HG02981 (cell line): ENCODE measurements around the gene BRME1.
A peak's percentile ranks its signal among the peaks of the same experiment; 100 is the strongest.

Experiments used
- ATAC-seq: cut with Tn5 transposase; IDR thresholded peaks from one replicate; pipeline ENCODE4 v1.9.1; 2021; ENCODE audit warnings: mild to moderate bottlenecking, moderate library complexity; ENCODE audit not compliant: unreplicated experiment

BRME1 gene

DNA sequence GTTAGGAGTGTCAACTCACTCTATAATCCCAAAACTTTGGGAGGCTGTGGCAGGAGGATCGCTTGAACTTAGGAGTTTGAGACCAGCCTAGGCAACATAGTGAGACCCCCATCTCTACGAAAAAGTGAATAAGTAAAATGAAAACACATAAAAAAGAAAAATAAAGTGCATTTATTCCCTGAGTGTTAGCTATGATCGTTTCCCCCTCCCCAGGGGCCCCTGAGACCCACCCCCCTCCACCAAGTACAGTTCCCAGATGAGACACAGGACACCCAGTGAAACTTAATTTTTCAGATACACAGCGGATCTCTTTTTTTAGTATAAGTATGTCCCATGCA, 57.6 kb downstream of the BRME1 start:
- ATAC-seq = no peak

- ATAC-seq = no peak
These were observed 58.2 kb downstream of the BRME1 start for GRCh38 chr19:13847407-13848339.

DNA sequence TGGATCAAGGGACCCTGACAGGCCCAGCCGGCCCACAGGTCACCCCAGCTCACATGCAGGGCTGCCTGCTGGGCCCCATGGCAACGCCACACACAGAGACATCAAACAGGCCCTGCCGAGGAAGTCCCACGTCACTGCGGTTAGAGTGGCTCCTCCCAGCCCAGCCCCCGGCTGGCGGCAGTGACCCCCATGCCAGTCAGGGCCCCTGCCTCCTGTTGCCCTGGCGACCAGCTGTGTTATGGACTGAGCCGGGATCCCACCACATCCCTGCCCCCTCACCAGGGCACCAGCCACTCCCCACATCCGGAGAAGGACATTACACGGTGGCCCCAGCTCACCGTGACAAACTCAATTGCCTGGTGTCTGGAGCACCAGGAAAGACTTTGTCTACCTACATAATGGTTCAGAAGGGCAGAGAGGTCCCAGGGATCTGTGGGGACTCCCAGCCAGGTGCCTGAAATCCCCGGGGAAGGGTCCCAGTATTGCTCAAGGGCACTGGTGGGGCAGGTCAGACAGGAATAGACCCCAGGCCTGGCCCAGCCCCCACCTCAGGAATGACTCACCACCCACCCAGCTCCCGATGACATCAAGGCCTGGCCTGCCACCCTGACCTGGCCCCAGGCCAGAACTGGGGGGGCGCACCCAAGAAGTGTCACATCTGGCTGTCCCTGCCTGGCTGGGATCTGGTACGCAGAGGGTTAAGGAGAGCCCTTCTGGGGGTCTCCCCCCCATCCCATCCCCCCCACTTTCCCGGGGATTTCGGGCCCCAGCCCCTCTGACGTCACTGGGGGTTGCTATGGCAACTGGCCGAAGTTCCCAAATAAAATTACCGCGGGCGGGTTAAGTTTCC, 59.1 kb downstream of the BRME1 start:
- ATAC-seq = peak; percentile 57

DNA sequence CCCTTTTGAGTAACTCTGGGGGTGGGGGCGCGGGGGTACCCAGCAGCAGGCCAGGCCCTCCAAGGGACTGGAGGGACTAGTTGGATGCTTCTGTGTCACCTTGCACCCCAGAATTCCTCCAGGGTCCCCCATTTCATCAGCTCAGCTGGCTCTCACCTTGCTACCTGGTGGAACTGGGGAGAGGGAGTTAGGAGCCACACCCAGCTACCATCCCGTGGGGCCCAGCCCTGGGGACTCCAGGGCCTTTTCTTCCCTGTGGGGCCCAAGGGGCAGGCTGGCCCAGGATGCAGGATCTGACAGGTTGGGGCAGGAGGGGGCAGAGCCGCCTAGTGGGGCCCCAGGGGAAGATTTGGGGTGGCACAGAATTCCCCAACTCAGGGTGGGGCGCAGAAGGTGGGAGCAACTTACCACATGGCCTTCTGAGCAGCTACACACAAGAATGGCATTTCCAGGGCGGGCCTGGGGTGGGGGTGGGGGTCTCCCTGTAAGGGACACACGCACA, 61.7 kb downstream of the BRME1 start:
- no peak for ATAC-seq

GRCh38 chr19:13843104-13843921, 62.6 kb downstream of the BRME1 start:
- ATAC-seq = no peak

DNA sequence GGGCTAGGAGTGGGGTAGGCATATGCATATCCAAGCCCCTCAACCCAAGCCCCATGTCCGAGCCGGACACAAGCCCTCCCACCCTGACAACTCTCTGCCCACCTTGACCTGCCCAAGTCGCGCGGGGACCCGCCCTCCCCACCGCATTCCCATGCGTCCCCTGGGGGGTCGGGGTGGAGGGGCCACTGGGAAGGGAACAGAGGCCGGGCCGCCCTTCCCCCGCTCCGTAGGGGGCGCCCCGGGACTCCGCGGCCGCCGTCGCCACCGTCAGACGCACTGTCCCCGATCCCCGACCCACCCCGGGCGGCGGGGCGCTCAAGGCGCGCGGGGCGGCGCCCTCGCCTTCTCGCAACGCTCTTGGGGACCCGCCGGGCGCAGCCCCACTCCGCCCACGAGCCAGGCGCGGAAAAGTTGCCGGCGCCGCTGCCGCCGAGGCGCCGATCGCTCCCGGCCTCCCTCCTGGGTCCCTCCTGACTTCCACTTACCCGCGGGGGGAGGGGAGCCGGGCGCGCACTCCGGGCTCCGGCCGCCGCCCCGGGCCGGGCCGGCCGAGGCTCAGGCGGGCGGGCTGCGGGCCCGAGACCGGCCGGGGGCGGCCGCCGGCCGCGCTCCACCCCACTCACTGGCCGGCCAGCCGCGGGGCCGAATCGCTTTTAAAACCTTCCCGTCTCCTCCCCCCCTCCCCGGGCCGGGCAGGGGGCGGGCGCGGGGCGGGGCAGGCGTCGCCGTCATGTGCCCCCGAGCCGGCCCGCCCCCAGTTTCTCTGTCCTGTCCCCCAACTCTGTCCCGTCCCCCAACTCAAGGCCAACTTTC, 63.4 kb downstream of the BRME1 start:
- ATAC-seq = no peak

- no peak for ATAC-seq
These were observed 64.0 kb downstream of the BRME1 start for GRCh38 chr19:13841962-13842290.

GRCh38 chr19:13841086-13841961, 64.6 kb downstream of the BRME1 start:
- no peak for ATAC-seq

- no peak for ATAC-seq
These were observed 65.4 kb downstream of the BRME1 start for GRCh38 chr19:13840305-13841085.

GRCh38 chr19:13839938-13840304, 66.0 kb downstream of the BRME1 start:
- ATAC-seq = no peak

DNA sequence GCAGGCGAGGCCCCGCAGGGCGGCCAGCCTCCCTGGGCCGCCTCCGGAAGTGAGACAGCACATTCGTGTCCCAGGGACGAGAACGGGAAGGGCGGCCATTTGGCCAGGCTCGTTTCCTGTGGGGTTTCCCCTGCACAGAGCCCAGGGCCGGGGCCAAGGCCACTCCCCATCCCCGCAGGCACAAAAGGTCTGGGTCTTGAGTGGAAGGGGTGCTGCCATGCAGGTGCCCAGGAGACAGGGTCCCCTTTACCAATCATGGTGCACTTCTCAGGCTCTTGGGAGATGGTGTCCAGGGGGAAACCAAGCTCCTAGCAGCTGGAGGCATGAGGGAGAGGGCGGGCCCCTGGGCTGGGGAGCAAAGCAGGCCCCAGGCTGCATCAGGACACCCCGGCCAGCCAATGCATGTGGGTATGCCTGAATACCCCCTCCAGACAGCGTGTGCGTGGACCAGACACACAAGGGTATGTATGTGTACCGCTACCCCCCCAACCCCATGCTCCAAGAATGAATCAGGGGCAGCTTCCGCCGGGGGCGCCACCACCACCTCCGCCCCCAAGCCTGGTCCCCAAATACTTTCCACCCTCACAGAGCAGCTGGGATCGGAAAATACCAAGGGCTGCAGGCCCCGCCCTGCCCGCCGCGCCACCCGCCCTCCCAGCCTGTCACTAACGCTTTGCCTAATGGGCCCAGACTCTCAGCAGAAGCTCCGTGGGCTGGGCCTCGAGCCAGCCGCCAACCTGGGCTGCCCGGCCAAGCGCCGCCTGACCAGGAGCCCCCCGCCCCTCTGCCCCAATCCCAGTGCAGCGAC, 66.6 kb downstream of the BRME1 start:
- ATAC-seq = peak; percentile 31

DNA sequence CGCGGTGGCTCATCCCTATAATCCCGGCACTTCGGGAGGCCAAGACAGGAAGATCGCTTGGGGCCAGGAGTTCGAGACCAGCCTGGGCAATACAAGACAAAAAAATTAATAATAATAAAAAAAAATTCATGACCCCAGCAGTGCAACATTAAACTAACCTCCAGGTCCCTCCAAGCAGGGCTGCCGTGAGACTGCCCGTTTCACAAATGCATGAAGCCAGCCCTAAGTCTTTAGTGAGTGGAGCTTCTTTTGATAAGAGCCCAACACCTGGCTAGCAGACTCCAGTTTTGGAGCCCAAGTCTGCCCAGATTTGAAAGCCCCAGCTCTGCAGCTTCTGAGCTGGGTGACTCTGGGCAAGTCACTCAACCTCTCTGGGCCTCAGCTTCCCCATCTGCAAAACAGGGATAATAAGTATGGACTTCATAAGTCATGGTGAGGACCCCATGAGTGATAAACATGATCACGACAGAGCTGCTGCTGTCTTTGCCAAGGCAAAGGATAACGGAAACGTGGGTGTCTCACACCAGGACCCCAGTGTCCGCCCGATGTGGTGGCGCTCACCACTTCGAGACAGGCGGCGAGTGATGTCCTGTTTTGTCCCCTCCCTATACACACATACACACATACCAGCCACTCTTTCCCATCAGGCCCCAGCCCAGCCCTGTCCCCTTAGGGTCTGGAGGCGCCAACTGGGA, 67.3 kb downstream of the BRME1 start:
- ATAC-seq = no peak

- no peak for ATAC-seq
These were observed 69.9 kb downstream of the BRME1 start for GRCh38 chr19:13835791-13836723.

DNA sequence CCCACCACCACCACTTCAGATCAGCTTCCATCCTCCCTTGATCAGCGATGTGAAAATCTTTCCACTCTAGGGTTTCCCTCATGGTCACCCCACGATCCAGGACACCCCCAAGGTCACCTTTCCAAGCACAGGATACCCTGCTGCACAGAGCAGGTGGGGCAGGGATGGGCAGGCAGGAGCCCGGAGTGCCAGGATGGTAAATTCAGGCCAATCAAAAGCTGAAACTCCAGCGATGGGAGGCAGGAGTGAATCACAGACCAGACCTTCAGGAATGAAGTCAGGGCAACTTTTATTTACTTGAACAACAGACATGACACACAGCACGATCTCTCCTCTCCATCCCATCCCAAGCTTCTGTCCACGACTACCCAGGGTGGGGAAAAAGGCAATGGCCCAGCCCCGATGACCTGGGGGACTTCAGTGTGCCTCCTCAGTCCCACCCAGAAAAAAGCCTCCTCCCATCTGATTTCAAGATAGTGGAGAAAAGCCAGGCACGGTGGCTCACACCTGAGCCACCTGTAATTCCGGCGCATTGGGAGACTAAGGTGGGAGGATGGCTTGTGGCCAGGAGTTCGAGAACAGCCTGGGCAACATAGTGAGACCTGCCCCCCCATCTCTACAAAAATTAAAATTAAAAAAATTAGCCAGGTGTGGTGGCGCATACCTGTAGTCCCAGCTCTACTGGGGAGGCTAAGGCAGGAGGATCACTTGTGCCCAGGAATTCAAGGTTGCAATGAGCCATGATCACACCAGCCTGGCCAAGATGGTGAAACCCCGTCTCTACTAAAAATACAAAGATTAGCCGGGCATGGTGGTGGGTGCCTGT, 71.5 kb downstream of the BRME1 start:
- ATAC-seq = no peak
